Pancreas (tissue), 10 donors: ENCODE results near the gene KDM4B. TPM values are rescaled to one million over a fixed set of nuclear protein-coding genes. Genes with fewer than 3 reads are reported as not detected.

Experiments
- ATAC-seq, 4 donors: fragments of 200-7000 bp; cut with Tn5 transposase; one replicate each; pipeline versions ENCODE4 v1.8.0 to v1.9.1; 2020; ENCODE audit warnings: mild to moderate bottlenecking in 4 of 4, moderate library complexity in 4 of 4
- DNase-seq, 6 donors: peaks; one replicate each; pipeline ENCODE4 v3.0.0-alpha.2; 2020
- FAIRE-seq: peaks from 2 replicates; lab custom pipeline; 2012; peaks lifted over from hg19 to GRCh38; lab: Jason Lieb, UNC
- H3K27ac ChIP-seq, 4 donors: fragments of 200-600 bp; sonication (generic); 1 replicate in 3 of 4; 2 replicates in 1 of 4; pipeline versions ENCODE4 v1.5.0 to v1.8.0; 2020
- H3K27me3 ChIP-seq, 4 donors: fragments of 200-600 bp; one replicate each; pipeline ENCODE4 v1.8.0; 2021
- H3K36me3 ChIP-seq, 3 donors: fragments of 200-600 bp; sonication (generic) in 1 of 3; one replicate each; pipeline versions ENCODE4 v1.5.0 to v1.8.0; 2020 to 2021
- H3K4me1 ChIP-seq, 3 donors: fragments of 200-600 bp; one replicate each; pipeline ENCODE4 v1.8.0; 2021
- H3K4me3 ChIP-seq, 4 donors: fragments of 200-600 bp; sonication (generic) in 2 of 4; one replicate each; pipeline versions ENCODE4 v1.5.0 to v1.8.0; 2020 to 2021
- H3K9me3 ChIP-seq, 4 donors: fragments of 200-600 bp; one replicate each; pipeline ENCODE4 v1.8.0; 2021
- WGBS, 2 donors: extraction: QIAGEN DNeasy Blood & Tissue Kit; methylation state at CpG; one replicate each; pipeline ENCODE4 v1.1.7; 2013; 5-methylcytosine and 5-hydroxymethylcytosine counted together
- intact Hi-C, 3 donors: fragments of 100-400 bp; cut with DNase I; formaldehyde crosslinking; loops; one replicate each; pipeline versions ENCODE4 v1.11.1 to v1.14.2; 2022
- polyA plus RNA-seq, 2 donors: library from polyadenylated mRNA; stranded (reverse); fragments of 200-250 nt; gene quantifications; one replicate each; pipeline ENCODE4 v1.2.3, GENCODE V29; 2013
- total RNA-seq, 6 donors: library from RNA; stranded (reverse); fragmentation: NEBNext Ultra II Directional in 4 of 6; extraction: Animal tissue kit (Norgen Biotek cat#: 25700) in 4 of 6; gene quantifications; one replicate each; pipeline versions ENCODE4 v1.2.1 to v1.2.4, GENCODE V29; 2021 to 2023
- TF ChIP-seq, protein P1 (sequence below), 4 donors: fragments of 200-600 bp; sonication (generic) in 3 of 4; IDR thresholded peaks; one replicate each; pipeline versions ENCODE4 v1.5.0 to v1.8.0; 2021; ENCODE audit warnings: antibody characterized with exemption in 4 of 4
- donor health status: healthy with polysubstance abuse.
- donor health status: DM: no; HTN: no; CAD: no; lungs with moderate emphysema.
- donor health status: DM: no; HTN: no; CAD: no.
- donor health status: control.
- donor health status: control.
- donor health status: Bipolar disorder and iron deficiency.
- donor health status: DM: yes; HTN: yes; CAD: no.
- donor health status: DM: no; HTN: no; CAD: no.
- donor health status: DM: no; HTN: no; CAD: no.
- donor health status: DM: yes; HTN: yes; CAD: no.

The KDM4B gene
- total and polyA plus RNA-seq, 8 donors = 13.8 to 24.0 (median 18.5) TPM

DNA sequence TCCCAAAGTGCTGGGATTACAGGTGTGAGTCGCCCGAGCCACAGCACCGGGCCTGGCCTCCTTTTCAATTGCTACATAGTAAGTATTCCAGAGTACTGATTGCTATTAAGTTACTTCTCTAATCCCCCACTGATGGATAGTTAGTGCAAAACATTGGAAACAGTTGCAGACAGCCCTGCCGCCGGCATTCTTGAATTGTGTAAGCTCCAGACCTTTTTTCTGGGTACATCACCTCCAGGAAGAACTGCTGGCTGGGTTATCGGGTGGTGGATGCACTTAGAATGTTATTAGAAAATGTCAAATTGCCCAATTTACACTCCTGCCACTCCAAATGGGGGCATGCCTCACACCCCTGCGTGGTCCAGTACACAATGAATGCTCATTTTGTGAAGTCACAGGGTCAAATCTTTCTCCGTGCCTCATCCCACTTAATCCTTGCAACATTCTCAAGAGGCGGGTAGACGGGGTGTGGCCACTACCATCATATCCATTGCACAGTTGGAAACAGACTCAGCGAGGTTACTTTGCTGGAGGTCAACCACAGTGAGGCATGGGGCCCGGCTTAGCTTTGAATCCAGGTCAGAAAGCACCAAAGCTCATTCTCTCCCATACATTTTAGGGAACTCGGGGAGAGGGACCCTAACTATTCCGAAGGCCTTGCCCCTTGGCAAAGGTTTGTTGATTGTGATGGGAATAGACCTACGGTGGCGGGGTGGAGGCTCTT, 1.0 kb upstream of the KDM4B start:
- ATAC-seq (no peak), DNase-seq (no peak), FAIRE-seq (no peak)
- H3K36me3 ChIP-seq = no peaks in the 10 kb centered on the region
- intact Hi-C loops = no loop called here
- H3K9me3 ChIP-seq = no peaks in the 10 kb centered on the region
- 74% methylated on average over 16 of the region's 16 CpGs for WGBS, 2 donors
- peaks cover 0 to 20% (median 3%) of the 10 kb centered on the region in 3 donors for H3K4me1 ChIP-seq
- H3K4me3 ChIP-seq = peak overlapping the region in 1 of 4 donors; percentile 33
- peak overlapping the region in 2 of 4 donors; percentile 32 to 76 for H3K27ac ChIP-seq
- no peaks in the 10 kb centered on the region for H3K27me3 ChIP-seq
- TF ChIP-seq, protein P1, sequence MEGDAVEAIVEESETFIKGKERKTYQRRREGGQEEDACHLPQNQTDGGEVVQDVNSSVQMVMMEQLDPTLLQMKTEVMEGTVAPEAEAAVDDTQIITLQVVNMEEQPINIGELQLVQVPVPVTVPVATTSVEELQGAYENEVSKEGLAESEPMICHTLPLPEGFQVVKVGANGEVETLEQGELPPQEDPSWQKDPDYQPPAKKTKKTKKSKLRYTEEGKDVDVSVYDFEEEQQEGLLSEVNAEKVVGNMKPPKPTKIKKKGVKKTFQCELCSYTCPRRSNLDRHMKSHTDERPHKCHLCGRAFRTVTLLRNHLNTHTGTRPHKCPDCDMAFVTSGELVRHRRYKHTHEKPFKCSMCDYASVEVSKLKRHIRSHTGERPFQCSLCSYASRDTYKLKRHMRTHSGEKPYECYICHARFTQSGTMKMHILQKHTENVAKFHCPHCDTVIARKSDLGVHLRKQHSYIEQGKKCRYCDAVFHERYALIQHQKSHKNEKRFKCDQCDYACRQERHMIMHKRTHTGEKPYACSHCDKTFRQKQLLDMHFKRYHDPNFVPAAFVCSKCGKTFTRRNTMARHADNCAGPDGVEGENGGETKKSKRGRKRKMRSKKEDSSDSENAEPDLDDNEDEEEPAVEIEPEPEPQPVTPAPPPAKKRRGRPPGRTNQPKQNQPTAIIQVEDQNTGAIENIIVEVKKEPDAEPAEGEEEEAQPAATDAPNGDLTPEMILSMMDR (IDR thresholded peaks at IDR 0.05) = no peak

DNA sequence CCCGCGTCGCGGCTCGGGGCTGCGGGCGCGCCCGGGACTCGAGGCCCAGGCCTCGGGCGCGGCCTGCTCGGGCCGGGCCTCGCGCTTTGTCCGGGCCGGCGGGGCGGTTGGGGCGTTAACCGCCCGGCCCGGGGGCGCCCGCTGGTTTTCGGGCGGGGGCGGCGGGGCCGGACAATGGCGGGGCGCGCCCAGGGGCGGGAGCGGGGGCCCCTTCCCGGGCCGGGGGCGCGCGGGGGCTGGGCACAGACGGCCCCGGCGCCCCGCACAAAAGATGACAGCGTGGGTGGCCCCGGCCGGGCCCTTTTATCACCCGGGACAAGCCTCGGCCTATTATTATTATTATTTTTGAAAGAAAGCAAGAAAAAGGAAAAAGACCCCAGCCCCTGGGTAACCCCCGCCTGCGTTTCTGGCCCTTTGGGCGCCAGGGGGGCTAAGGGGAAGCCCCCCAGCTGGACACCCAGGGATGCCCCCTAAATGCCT, 419 bp downstream of the KDM4B start:
- peaks cover 0 to 23% (median 3%) of the 10 kb centered on the region in 3 donors for H3K4me1 ChIP-seq
- FAIRE-seq (no peak), ATAC-seq (no peak), DNase-seq (no peak)
- intact Hi-C loops = no loop called here
- no peaks in the 10 kb centered on the region for H3K36me3 ChIP-seq
- H3K27me3 ChIP-seq = no peaks in the 10 kb centered on the region
- TF ChIP-seq, protein P1 (IDR thresholded peaks at IDR 0.05) = no peak
- H3K27ac ChIP-seq = peak overlapping the region in 2 of 4 donors; percentile 34 to 39
- H3K9me3 ChIP-seq = no peaks in the 10 kb centered on the region
- 0 to 1% methylated on average over 27 to 54 of the region's 54 CpGs for WGBS, 2 donors
- H3K4me3 ChIP-seq = peak overlapping the region; percentile 33 to 65 (median 55)

DNA sequence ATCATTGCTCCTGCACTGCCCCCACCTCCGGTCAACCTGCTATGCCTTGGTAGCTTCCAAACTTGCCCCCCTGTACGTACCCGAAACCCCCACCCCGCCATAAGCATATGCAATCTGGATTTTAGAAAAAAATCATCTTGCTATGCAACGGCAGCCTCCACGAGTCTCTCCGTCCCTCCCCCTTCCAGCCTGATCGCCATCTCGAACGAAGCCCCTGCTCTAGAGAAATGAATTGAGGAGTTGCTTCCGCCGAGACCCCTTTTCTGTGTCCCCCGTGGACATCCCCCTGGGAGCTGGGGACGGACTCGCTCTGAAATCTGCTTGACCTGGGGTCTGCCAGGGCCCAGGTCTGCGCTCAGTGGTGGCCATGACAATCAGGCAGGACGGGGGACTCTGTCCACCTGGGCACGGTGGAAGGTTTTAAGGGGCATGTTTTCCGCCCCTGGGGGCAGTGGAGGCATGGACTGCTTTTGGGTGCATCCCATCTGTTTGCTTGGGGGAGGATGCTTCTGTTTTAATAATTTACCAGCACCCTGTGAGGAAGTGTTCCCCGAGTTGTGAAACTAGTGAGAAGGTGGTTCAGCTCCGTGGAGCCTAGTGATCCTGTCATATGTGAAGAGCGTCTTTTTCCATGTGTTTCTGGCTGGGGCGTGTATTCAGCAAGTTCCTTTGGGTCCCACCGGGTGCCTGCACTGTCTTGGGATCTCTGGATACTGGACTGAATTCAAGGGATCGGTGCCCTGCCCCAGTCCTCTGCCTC, 1.0 kb downstream of the KDM4B start:
- whole genome bisulfite sequencing, 2 donors = 2% methylated on average over 25 of the region's 25 CpGs

DNA sequence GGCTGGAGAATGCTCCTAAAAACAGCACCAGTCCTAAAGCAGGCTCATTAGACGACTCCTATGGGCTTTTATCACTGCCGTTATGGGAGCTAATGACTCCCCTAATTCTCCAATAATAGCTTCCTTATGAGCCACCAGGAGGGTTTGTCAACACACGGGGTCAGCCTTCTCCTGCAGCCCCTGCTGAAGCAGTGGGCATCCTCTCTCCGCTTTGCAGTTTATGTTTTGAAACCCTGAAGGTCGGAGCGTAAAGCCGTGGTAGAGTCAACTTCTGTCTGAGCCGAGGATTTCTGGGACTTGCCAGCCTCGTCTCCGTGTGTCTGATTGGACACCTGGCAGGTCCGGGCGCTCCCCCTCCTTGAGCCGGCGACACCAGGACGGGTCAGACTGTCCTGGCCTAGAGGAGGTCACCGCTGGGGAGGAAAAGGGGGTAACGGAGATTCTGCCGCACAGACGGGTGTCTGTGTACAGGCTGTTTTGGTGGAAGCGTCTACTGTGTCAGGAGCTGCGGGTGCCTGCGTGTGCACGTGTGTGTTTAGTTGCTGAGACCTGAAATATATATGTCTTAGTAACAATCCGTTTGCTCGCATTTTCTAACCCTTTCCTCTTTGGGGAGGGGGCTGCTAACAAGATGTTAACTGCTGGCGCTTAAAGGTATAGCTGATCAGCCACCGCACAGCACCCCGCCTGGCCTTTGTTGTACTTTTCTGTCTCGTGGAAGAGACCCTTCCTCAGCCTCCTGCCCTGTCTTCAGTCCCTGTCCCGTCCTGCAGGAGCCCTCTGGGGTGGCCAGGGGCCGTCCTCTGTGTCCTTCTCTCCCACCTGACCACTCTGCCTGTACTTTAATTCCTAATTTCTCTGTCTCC, 1.9 kb downstream of the KDM4B start:
- Histone ChIP-seq H3K36me3 (no peaks in the 10 kb centered on the region), H3K4me3 (peak overlapping the region; percentile 33 to 65 (median 55)), H3K27ac (peak overlapping the region in 3 of 4 donors; percentile 28 to 63 (median 34)), H3K4me1 (peaks cover 0 to 23% (median 3%) of the 10 kb centered on the region in 3 donors), H3K27me3 (no peaks in the 10 kb centered on the region), H3K9me3 (no peaks in the 10 kb centered on the region)
- ATAC-seq (peak; percentile 2 to 14 (median 6)), DNase-seq (peak in 3 of 6 donors; percentile 40 to 67 (median 41)), FAIRE-seq (no peak)
- WGBS, 2 donors = 7 to 10% methylated on average over 31 of the region's 31 CpGs
- intact Hi-C loops = no loop called here
- TF ChIP-seq, protein P1 (IDR thresholded peaks at IDR 0.05) = no peak

More for the DNA sequence above, 1.0 kb downstream of the KDM4B start:
- no peaks in the 10 kb centered on the region for H3K9me3 ChIP-seq
- H3K4me1 ChIP-seq = peaks cover 0 to 23% (median 3%) of the 10 kb centered on the region in 3 donors
- H3K27ac ChIP-seq = peak overlapping the region in 3 of 4 donors; percentile 1 to 63 (median 34)
- DNase-seq (peak in 1 of 6 donors; percentile 64), FAIRE-seq (no peak), ATAC-seq (no peak)
- TF ChIP-seq, protein P1 (IDR thresholded peaks at IDR 0.05) = no peak
- H3K27me3 ChIP-seq = no peaks in the 10 kb centered on the region
- no peaks in the 10 kb centered on the region for H3K36me3 ChIP-seq
- intact Hi-C loops = no loop called here
- peak overlapping the region; percentile 33 to 65 (median 55) for H3K4me3 ChIP-seq
